Stimulated activated CD4-positive, alpha-beta T cell treated with anti-CD3 and anti-CD28 coated beads, Interleukin-1b, Interleukin-23, amount 100 ng/mL, for 1 hour (primary cell): ENCODE results near the gene LTC4S.
"Not testable (repeated sequence)": the region's sequence is repeated elsewhere in the genome, so short reads cannot be mapped to it uniquely, and the experiment has no call there.

Experiments
- DNase-seq, 2 donors: peaks; one replicate each; pipeline ENCODE4 v3.0.0-alpha.2; 2020; ENCODE audit warnings: low read depth in 2 of 2

Gene LTC4S

GRCh38 chr5:179769271-179769670, 24.5 kb upstream of the LTC4S start:
- DNase-seq: no peak

GRCh38 chr5:179769796-179770195, 24.0 kb upstream of the LTC4S start:
- no peak for DNase-seq

GRCh38 chr5:179771311-179771895, 22.4 kb upstream of the LTC4S start:
- no peak for DNase-seq

GRCh38 chr5:179772351-179772750, 21.4 kb upstream of the LTC4S start:
- no peak for DNase-seq

DNA sequence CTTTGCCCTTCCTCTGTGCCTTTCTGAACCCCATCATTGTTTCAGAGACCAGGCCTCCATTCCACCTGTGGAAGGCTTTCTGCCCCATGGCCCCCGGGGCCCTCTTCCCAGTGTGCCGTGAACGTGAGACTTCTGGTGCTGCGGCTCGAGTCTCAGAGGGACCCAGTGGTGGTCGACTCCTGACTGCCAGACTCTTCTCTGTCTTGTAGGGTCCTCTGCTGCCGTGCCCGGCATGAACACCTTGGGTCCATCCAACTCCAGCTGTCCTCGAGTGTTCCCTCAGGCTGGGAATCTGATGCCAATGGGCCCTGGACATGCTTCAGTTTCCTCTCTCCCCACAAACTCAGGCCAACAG, 20.1 kb upstream of the LTC4S start:
- no peak for DNase-seq

DNA sequence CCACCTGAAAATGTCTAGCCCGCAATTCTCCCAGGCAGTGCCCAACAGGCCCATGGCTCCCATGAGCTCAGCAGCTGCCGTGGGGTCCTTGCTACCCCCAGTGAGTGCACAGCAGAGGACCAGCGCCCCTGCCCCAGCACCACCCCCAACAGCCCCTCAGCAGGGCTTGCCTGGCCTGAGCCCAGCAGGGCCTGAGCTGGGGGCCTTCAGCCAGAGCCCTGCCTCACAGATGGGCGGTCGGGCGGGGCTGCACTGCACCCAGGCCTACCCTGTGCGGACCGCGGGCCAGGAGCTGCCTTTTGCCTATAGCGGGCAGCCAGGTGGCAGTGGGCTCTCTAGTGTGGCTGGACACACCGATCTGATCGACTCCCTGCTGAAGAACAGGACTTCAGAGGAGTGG, 19.3 kb upstream of the LTC4S start:
- DNase-seq: no peak

- DNase-seq: no peak
These were observed 17.3 kb upstream of the LTC4S start for GRCh38 chr5:179776411-179776938.

DNA sequence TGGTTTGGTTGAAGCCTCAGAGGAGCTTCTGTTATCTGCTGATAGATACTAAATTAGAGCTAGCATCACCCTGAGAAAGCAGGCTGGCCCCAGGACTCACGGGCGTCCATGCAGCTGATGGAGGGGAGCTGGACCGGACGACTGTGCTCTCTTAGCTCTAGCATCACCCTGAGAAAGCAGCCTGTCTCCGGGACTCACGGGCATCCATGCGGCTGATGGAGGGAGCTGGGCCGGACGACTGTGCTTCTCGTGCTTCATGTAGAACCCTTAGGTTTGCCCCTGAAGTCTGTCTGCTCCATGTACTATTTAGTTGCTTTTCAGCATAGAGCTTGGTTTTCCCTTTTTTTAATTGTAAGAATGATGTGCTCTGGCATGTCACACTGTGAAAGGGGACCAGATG, 16.3 kb upstream of the LTC4S start:
- no peak for DNase-seq

DNA sequence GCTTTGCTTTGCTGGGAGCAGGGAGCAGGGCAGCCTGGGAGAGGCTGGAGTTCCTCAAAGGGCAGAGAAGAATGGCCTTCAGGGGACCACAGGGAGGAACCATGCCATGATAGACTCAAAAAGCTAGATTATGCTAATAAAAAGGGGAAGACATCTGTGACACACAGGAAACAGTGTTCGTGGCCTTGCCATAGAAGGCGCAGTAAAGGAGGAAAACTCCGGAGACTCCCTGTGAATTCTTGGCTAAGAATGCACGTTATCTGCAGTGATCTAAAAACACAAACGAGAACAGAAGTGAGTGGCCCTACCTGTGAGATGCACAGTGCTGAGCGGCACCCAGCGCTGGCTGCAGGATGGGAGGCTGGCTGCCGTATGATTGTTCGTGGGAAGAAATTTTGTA, 15.9 kb upstream of the LTC4S start:
- DNase-seq: no peak

GRCh38 chr5:179778591-179778990, 15.2 kb upstream of the LTC4S start:
- no peak for DNase-seq

DNA sequence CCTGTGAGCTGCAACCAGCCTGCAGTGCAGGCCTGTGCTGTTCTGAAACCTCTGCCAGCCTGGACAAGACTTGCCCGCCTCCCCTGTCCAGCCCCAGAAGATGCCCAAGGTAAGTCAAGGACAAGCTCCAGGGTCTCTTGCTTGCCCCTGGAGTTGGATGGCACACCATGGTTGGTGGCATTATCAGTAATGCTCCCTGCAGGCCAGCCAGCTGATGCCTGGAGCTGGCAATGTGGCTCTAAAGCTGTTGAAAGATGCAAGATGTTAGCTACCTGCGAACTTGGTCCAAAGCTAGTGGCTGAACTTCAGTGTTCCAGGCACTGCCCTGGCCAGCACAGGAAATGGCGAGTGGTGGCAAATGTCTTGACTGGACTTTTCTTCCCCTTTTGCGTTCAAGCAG, 14.0 kb upstream of the LTC4S start:
- no peak for DNase-seq

- no peak for DNase-seq
These were observed 13.4 kb upstream of the LTC4S start for GRCh38 chr5:179780362-179780761.

GRCh38 chr5:179781846-179782245, 11.9 kb upstream of the LTC4S start:
- DNase-seq: no peak

GRCh38 chr5:179783128-179783527, 10.7 kb upstream of the LTC4S start:
- DNase-seq: no peak

GRCh38 chr5:179786861-179787260, 6.9 kb upstream of the LTC4S start:
- no peak for DNase-seq

DNA sequence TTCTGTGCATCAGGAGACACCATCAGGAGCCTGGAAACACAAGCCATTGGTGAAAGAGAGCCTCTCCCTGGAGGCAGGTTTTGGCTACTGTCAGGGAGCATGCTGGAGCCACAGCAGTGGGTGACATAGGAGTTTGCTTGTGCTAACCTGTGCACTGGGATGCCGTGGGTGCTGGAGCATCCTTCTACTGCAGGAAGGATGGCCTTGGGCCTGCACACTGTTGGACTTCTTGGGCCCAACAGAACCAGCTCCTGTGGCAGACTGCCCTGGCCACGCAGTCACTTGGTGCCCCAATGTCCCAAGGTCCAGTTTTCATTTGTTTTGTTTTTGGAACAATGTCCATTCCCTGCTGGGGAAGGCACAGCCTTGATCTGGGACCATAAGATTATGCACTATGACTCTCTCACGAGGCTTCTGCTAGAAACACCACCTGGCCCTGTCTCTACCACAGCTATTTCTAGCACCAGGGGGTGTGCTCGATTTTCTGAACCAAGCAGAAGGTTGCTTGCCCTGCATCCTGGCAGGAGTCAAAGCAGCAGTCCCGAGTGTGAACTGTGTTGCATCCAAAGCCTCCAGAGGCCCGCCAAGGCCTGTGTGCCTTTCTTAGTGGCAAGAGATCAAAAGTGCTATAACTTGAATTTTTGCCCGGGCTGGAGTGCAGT, 5.5 kb upstream of the LTC4S start:
- no peak for DNase-seq

DNA sequence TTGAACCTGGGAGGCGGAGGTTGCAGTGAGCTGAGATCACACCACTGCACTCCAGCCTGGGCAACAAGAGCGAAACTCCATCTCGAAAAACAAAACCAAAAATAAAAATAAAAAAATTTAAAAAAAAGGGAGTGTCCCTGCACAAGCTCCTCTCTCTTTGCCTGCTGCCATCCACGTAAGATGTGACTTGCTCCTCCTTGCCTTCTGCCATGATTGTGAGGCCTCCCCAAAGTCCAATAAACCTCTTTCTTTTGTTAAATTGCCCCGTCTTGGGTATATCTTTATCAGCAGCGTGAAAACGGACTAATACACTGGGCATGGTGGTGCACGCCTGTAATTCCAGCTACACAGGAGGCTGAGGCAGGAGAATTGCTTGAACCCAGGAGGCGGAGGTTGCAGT, 4.5 kb upstream of the LTC4S start:
- not testable (repeated sequence) for DNase-seq

GRCh38 chr5:179791881-179792611, 1.7 kb upstream of the LTC4S start:
- DNase-seq: no peak

GRCh38 chr5:179792612-179793467, 946 bp upstream of the LTC4S start:
- DNase-seq: no peak

DNA sequence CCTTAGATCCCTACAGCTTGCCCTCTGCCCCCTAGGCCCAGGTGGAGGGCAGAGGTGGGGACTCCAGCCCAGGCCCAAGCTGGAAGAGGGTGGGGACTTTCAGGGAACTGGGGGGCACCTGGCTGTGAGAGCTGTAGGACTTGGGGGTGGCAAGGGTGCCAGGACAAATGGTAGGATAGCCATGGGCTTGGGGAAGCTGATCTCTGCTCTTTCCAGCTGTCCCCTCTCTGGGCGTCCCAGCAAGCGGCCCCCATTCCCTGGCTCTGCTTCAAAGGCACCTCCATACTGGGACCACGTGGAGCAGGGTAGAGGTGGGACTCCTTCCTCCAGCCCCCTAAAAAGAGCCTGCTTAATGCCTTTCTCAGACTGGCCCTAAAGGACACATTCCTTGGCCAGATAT, 385 bp downstream of the LTC4S start:
- no peak for DNase-seq

DNA sequence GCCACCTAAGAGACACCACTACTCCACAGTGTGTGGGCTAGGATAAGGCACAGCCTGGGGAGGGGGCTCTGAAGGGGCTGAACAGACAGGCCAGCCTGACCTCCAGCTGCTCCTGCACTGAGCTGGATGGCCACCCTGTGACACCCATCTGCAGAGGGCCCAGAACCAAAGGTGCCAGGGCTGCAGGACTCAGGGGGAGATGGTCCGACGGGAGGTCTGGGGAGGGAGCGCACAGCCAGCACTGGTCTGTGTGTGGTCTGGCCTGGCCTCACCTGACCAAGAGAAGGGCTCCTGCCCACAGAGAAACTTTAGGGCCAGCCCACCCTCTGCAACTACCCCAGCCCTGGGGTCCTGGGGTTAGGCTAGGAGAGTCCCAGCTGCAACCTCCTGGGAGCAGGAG, 789 bp downstream of the LTC4S start:
- no peak for DNase-seq
